CD4-positive, alpha-beta T cell treated with Interleukin-6 at 100 ng/mL for 8 hours (primary cell): Measurements from ENCODE around the gene RRBP1.
A peak's percentile ranks its signal among the peaks of the same experiment; 100 is the strongest.

Source experiments
- DNase-seq: peaks from one replicate; pipeline ENCODE4 v3.0.0-alpha.2; 2020; ENCODE audit warnings: mixed read lengths, low spot score

The RRBP1 gene

GRCh38 chr20:17650301-17651128 lies 31.5 kb downstream of the RRBP1 start:
- DNase-seq = no peak

DNA sequence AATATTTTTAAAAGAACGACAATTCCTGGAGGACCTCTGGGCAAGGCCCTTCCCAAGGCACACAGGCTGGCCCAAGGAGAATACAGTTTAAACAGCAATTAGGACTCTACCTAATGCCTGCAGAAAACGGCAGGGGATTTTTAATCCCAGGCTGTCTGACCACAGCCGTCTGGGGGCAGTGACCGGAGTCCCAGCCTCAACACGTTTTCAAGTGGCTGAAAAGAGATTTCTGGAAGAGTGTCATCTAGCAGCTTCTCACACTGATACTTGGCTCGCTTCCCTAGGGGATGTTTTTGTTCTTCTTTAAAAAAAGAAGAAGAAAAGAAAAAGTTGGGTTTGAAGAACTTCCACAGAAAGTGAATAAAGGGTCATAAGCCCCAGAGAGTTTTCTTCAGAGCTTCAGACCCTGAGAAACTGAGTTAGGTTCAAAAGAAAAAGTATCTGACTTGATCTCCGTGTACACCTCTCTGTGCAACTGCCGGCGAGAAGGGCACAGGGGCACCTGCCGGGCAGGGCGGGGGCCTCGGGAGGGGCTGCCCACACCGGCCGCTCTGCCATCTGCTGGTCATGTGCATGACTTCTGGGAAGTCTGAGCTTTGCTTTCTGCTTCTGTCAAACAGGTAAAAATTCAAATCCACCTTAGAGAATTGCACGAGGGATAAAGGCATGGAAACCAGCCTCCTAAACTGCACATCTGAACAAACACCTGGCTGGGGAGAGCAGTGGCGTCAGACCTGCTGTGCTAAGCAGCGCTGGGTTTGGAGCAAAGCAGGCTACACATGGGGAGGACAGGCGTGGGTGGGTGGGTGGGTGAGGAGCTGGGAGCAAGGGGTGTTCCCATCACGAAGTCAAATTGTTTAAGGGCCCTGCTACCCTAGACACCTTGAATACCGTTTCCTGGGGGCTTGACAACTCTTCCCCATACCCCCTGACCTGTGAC lies 33.0 kb downstream of the RRBP1 start:
- DNase-seq = peak; percentile 38

GRCh38 chr20:17648315-17648646 lies 33.8 kb downstream of the RRBP1 start:
- DNase-seq = no peak

- no peak for DNase-seq
Measured at GRCh38 chr20:17647391-17648314, 34.4 kb downstream of the RRBP1 start.

DNA sequence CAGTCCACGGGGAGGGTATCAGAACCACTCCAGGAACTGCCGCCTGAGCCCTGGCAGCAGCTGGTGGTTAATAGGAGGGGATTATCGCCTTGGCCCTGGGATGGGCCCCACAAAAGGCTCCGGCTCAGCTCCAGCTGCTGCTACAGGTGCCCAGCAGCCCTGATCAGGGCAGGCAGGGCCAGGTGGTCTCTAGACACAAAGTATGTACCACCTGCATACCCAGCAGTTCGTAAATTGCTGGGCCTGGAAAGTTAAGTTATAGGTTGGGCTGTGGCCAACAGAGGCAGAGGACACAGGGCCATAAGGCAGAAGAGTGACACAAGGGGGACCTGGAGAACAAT lies 35.1 kb downstream of the RRBP1 start:
- no peak for DNase-seq

GRCh38 chr20:17646209-17646960 lies 35.7 kb downstream of the RRBP1 start:
- DNase-seq = no peak

DNA sequence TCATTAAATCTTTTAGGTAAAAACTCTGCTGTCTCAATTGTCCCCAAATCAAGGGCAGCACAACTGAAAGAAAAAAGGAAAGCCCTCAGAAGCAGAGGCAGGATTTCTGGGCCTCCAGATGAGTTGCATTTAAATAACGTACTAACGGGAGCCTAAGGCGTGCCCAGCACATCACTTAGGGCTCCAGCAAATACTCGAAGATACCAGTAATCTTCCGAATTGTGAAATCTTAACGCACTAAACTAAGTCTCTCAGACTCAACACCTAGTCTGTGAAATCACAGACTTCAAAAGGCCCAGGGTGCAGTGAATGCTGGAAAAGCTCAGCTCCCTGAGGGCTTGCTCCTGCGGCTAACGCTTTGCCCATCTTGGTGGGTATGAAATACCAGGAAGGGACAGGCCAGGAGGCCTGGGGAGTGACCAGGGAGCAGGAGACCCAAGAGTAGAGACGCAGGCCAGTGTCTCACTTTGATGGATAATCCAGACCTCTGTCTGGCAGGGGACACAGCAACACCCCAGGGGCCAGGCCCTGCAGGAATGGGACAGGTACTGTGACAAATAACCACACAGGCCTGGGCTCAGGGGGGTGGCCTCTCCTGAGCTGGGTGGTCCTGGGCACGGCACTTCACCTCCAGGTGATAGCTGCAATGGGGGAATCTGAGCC lies 36.4 kb downstream of the RRBP1 start:
- no peak for DNase-seq

GRCh38 chr20:17645010-17645409 lies 37.0 kb downstream of the RRBP1 start:
- DNase-seq = no peak

DNA sequence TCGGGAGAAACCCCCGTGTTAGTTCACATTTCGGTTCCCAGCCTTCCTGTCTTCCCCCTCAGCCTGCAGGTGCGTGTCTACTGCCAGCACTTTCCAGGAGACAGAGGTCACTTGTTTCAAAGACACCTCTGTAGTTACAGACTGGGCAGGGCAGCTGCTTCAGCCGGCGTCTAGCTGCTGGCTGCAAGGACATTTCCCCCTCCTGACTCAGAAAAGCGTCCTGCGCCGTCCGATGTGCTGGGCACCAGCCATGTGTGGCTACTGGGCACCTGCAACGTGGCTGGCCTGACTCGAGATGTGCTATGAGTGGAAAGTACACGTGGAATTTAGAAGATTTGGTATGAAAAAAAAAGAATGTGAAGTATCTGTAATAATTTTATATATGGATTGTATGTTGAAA lies 37.6 kb downstream of the RRBP1 start:
- DNase-seq = no peak

GRCh38 chr20:17643531-17644188 lies 38.4 kb downstream of the RRBP1 start:
- DNase-seq = no peak

DNA sequence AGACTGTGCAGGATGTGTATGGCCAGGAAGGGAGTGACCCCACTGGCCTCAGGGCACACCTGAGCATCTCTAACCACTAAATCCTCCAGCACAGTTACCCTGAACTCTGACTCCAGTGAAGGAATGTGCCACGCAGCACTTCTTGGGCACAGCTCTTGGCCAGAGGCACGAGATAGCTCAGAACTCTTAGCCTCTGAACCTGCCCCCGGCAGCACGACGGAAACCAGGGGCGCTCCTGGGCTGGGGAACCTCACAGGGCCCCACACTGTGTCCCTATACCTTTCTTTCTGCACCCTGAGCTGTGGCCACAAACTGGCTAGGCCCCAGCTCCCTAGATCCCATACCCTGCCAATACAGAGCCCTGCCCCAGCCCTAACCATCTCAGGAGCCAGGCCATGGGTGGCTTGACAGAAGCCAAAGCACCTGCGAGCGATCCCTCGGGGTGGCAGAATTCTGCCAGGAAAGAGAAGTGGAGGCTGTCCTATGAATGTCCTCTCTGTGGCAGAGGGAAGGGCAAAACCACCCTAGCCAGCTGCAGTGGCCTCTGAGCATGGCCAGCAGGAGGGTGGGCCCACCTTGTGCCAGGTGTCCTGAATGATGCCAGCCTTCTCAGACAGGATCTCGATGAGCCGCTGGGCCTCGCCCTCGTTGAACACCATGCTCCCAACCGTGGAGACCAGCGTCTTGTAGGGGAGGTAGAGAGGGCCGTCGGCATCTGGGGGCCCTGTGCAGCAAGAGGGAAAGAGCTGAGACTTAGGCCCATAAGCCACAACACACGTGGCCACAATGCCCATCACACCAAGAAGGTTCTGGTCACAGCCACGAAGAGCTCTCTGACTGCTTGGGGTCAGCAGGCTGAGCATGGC lies 39.4 kb downstream of the RRBP1 start:
- DNase-seq = no peak

- no peak for DNase-seq
Measured at GRCh38 chr20:17641993-17642392, 40.0 kb downstream of the RRBP1 start.

DNA sequence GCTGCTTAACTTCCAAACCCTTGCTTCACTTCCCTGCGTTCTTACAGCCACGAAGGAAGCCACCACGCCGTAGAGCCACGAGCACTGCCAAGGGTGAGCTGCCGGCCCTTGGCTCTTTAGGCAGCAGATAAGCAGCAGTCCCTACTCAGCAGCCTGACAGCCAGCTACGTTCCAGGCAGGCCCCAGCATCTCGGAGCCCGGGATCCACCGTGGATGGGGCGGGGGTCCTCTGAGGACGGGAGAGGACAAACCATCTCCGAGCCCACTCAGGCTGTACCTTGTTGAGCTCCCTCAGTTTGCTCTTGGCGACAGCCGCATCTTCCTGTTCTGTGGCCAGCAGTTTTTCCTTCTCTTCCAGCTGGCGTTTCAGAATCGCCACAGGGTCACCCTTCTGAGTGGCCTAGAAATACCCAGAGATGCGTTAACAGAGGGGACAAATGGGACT lies 40.5 kb downstream of the RRBP1 start:
- no peak for DNase-seq

DNA sequence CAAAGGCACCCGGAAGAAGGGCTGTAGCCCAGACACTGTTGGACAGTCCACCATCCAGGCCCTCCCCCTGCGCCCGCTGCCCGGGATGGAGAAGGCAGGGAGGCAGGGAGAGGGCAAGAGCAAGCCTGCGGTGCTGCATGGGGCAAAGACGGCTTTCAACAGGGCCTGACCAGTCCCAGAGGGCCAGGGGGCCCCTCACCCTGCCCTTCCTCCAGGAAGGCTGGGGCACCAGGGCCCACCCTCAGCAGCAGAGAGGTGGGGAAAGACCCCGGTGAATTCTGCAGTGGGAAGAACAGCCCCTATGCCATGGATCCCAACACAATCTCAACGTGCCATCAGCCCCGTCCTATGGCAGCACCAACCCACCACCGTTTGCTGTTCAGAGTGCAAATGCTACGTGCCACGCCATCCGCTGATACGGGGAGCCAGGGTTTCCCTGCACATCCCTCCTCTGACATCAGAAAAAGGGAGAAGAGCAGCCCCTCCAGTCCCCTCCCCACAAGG lies 41.1 kb downstream of the RRBP1 start:
- no peak for DNase-seq

DNA sequence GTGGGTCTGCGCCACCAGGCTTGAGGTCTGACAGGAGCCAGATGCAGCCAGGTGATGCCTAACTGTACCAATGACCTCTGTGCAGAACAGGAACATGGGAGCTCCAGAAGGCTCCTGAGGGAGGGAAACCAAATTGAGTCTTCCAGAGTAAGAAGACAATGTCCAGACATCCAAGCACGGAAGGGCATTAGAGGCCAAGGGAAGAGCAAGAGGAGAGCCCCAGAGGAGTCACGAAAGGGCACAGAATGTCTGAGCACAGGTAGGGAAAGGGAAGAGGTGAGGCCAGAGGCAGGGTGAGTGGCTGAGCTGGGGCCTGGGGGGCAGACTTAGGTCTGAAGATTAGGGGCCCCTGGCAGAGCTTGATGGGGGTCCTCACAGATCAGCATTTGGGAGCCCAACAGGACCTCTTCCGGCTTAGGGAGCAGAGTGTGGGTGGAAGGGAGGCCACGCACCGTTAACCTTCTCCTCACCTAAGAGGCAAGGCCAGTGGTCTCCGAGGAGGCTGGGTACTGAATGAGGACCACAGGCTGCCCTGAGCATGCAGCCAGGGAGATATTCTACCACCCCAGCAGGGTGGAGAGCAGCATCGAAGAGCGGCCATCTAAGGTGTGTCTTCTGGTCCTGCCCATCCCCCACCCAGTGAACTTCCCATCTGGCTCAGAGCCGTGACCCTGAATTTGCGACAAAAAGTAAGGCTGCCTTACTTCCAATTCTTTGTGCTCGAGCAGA lies 41.7 kb downstream of the RRBP1 start:
- DNase-seq = no peak

DNA sequence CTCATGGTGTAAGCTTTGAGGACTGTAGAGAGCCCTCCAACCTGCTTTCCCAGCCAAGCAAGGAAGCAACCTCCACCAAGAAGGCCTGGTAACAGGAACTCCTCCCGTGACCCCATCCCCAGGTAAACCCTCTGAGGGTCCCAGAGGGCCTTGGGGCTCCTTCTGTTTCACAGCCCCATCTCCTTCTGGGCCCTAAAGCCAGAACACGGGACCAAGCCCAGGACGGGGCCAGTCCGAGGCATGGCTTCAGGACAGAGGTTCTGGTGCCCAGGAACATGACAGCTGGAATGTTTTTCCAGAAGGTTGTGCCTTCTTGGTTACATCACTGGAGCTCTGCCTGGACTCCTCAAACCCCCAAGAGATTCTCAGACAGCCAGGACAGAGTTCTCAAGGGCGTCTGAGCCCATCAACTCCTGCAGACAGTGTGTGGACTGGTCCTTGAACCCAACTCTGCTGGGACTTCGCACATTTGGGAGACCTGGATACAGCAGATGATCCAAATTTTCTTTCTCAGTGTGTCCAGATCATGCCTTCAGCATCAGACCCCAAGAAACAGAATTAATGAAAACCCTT lies 43.1 kb downstream of the RRBP1 start:
- DNase-seq = no peak

GRCh38 chr20:17637985-17638640 lies 43.9 kb downstream of the RRBP1 start:
- DNase-seq = no peak

- DNase-seq = no peak
Measured at GRCh38 chr20:17637413-17637780, 44.6 kb downstream of the RRBP1 start.
